ENCODE measurements around the gene FBXO34. TPM values are rescaled to one million over a fixed set of nuclear protein-coding genes. Genes with fewer than 3 reads are reported as not detected.
"Not testable (repeated sequence)": the region's sequence is repeated elsewhere in the genome, so short reads cannot be mapped to it uniquely, and the experiment has no call there.

The FBXO34 gene
- total RNA-seq, 1 donor from 2014 or later = 26.6 TPM

DNA sequence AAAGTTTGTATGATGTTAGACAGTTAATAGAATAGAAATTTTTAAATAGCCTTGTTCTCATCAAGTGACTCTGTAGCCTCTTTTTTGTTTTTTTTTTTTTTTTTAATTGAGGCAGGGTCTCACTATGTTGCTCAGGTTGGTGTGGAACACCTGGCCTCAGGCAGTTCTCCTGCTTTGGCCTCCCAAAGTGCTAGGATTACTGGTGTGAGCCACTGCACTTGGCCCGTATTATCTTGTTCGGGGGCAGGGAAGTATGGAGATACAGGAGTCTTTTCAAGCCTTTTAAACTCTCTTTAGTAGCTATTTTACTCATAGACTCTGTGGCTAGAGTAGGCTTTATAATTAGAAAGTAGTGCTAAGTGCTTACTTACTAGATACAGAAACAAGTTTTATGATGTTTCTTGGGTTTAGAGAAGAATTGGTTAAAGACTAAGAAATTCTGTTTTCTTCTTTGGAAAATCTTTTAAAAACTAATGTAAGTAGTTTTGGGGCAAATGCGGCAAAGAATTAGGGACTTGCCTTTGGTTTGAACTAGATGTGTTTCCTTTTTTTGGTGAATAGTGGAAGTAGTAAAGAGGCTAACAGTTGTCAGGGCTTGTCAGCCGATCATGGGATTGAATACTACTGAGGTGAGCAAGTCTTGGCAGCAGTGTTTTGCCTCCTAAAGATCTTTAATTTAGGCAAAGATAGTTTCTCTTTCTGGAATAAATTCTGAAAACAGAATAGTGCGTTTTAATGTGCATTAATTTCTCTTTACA is 31.3 kb downstream of the FBXO34 start:
- H3K36me3 Mint-ChIP-seq (ENCODE audit: low read depth) = peaks cover 26% of the 10 kb centered on the region
- intact Hi-C loops (cut with micrococcal nuclease) = no loop called here
- no peaks in the 10 kb centered on the region for H3K27me3 Mint-ChIP-seq (ENCODE audit: insufficient read depth)
- no peaks in the 10 kb centered on the region for H3K9me3 Mint-ChIP-seq
- DNase-seq (ENCODE audit: low spot score) = no peak
- peaks cover 63% of the 10 kb centered on the region for H3K4me1 Mint-ChIP-seq (ENCODE audit: low read depth)
- peak overlapping the region; percentile 52 for H3K27ac Mint-ChIP-seq
- H3K4me3 Mint-ChIP-seq = no peak overlapping the region

DNA sequence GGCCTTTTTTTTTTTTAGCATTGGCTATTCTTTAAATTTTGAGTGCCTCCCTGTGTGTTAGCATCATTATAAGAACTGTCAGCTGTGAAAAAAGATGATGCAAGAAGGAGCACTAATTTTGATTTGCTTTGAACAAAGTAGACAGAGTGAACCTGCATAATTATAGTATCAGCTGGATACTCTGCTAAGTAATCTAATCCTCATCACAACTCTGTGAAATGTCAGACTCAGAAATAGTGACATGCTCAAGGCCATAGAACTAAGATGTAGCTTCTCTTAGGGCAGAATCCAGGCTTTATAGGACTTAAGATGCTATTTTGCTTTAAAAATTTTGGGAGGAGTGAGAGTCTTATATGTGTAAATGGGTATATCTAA is 31.9 kb downstream of the FBXO34 start:
- intact Hi-C loops (cut with micrococcal nuclease) = no loop called here

DNA sequence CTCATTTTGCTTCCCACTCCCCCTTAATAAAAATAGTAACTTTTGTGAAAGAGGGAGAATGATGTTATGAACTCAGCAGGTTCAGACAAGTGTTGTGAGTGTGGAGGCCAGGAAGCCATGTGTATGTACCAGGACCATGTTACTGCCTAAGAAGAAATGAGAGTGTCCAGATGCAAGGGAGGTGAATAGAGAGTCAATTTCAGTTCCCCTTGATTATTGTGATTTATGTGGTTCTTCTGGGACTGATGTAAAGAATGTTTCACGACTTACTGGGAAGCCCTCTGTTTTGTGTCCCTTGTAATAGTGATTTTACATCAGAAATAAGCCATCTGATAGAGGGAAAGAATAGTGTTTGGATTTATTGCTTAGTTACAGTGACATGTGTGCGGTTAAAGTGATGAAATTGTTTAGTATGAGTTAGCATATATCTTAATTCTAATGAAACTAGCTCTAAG is 32.5 kb downstream of the FBXO34 start:
- Mint-ChIP-seq H3K27me3 (ENCODE audit: insufficient read depth) (no peaks in the 10 kb centered on the region), H3K4me3 (no peak overlapping the region), H3K36me3 (ENCODE audit: low read depth) (peaks cover 25% of the 10 kb centered on the region), H3K4me1 (ENCODE audit: low read depth) (peaks cover 53% of the 10 kb centered on the region), H3K27ac (peak overlapping the region; percentile 40), H3K9me3 (no peaks in the 10 kb centered on the region)
- no peak for DNase-seq (ENCODE audit: low spot score)
- intact Hi-C loops (cut with micrococcal nuclease) = no loop called here

More for the DNA sequence above, 31.9 kb downstream of the FBXO34 start:
- no peak overlapping the region for H3K27ac Mint-ChIP-seq
- H3K36me3 Mint-ChIP-seq (ENCODE audit: low read depth) = peaks cover 26% of the 10 kb centered on the region
- no peaks in the 10 kb centered on the region for H3K9me3 Mint-ChIP-seq
- no peak overlapping the region for H3K4me3 Mint-ChIP-seq
- H3K27me3 Mint-ChIP-seq (ENCODE audit: insufficient read depth) = no peaks in the 10 kb centered on the region
- no peak for DNase-seq (ENCODE audit: low spot score)
- peaks cover 57% of the 10 kb centered on the region for H3K4me1 Mint-ChIP-seq (ENCODE audit: low read depth)

DNA sequence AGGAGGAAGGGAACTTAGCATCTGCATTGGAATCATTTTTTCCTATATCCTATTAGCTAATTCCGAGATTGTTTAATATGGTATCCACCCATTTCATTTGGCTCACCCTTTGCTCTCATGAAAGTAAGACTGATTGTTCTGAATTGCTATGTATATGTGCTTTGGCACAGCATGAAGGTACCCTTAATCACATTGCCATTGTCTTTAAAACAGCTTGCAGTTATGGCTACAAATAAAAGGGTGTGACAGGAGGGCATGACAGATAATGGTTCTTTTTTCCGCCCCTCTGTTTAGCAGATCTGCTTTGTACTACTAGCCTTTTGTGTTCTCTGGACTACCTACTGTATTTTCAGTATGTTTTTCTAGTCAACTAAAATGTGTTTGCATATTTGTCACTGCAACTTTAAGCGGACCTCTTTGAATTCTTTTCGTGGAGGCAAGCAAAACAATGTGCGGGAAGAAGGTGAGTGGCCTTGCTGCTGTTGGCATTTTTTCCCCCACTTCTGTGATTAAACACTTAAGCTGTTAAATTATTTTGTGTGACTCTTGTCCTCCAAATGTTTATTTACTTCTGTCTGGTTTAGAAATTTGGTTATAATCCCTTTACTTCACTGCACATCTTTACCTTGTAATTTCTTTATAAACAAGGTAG is 35.8 kb downstream of the FBXO34 start:
- no peak overlapping the region for H3K4me3 Mint-ChIP-seq
- intact Hi-C loops (cut with micrococcal nuclease) = loop anchor here (2.0 to 5.0 kb wide), 2 partner anchors 24 to 35 kb away; partner anchors contain the start of gene FBXO34
- no peak overlapping the region for H3K27ac Mint-ChIP-seq
- no peaks in the 10 kb centered on the region for H3K27me3 Mint-ChIP-seq (ENCODE audit: insufficient read depth)
- peaks cover 30% of the 10 kb centered on the region for H3K4me1 Mint-ChIP-seq (ENCODE audit: low read depth)
- peaks cover 15% of the 10 kb centered on the region for H3K9me3 Mint-ChIP-seq
- DNase-seq (ENCODE audit: low spot score) = no peak
- peaks cover 33% of the 10 kb centered on the region for H3K36me3 Mint-ChIP-seq (ENCODE audit: low read depth)

DNA sequence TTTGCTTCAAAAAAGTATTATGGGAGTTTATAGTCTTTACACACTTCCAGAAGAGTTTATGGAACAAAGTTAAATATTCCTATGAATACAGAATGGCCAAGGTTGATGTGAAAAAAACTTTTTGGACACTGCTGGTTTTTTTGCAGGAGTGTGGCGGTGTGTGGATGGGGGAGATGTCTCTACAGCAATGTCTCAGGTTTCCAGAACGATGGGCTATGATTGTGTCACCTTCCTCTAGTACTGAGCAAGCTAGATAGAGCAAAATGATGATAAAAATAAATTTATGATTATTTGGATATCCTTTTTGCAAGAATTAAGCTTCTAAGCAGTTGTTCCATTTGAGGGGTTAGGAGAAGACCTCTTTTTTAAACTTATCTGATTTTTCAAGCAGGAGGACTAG is 37.9 kb downstream of the FBXO34 start:
- H3K4me1 Mint-ChIP-seq (ENCODE audit: low read depth) = peaks cover 17% of the 10 kb centered on the region
- H3K27ac Mint-ChIP-seq = no peak overlapping the region
- no peak overlapping the region for H3K4me3 Mint-ChIP-seq
- peaks cover 30% of the 10 kb centered on the region for H3K9me3 Mint-ChIP-seq
- no peak for DNase-seq (ENCODE audit: low spot score)
- H3K36me3 Mint-ChIP-seq (ENCODE audit: low read depth) = peaks cover 46% of the 10 kb centered on the region
- no peaks in the 10 kb centered on the region for H3K27me3 Mint-ChIP-seq (ENCODE audit: insufficient read depth)
- intact Hi-C loops (cut with micrococcal nuclease) = loop anchor here (5.0 kb wide), 1 partner anchor 37 kb away; the partner anchor contains the start of gene FBXO34

DNA sequence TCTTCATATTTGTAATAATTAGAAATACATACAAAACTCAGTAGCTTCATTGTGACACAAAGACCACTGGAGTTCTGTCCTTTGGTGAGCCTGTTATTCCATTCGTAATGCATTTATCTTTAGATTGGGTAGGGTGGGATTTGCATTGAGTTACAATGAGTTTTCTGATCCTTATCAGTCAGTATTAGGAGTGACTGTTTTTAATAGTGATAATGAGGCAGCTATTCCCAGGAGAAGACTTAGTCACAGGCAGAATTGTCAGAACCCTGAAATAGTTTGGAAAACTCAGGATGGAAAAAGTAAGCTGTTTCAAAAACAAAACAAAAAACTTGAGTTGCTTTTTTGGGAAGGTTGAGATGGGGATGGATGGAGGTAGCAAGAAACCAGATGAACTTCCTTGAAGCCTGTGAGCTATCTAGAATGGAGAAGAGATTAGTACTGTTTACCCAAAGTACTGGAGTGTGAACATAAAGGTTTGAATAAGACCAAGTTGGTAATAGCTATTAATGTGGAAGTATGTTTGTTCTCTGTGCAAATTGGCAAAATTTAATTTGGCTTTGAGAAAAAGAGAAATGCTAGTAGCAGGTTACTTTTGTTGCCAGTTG is 38.6 kb downstream of the FBXO34 start:
- peaks cover 17% of the 10 kb centered on the region for H3K4me1 Mint-ChIP-seq (ENCODE audit: low read depth)
- DNase-seq (ENCODE audit: low spot score) = no peak
- peaks cover 46% of the 10 kb centered on the region for H3K36me3 Mint-ChIP-seq (ENCODE audit: low read depth)
- intact Hi-C loops (cut with micrococcal nuclease) = loop anchor here (5.0 kb wide), 1 partner anchor 38 kb away; the partner anchor contains the start of gene FBXO34
- no peaks in the 10 kb centered on the region for H3K27me3 Mint-ChIP-seq (ENCODE audit: insufficient read depth)
- no peak overlapping the region for H3K4me3 Mint-ChIP-seq
- no peak overlapping the region for H3K27ac Mint-ChIP-seq
- peaks cover 32% of the 10 kb centered on the region for H3K9me3 Mint-ChIP-seq

DNA sequence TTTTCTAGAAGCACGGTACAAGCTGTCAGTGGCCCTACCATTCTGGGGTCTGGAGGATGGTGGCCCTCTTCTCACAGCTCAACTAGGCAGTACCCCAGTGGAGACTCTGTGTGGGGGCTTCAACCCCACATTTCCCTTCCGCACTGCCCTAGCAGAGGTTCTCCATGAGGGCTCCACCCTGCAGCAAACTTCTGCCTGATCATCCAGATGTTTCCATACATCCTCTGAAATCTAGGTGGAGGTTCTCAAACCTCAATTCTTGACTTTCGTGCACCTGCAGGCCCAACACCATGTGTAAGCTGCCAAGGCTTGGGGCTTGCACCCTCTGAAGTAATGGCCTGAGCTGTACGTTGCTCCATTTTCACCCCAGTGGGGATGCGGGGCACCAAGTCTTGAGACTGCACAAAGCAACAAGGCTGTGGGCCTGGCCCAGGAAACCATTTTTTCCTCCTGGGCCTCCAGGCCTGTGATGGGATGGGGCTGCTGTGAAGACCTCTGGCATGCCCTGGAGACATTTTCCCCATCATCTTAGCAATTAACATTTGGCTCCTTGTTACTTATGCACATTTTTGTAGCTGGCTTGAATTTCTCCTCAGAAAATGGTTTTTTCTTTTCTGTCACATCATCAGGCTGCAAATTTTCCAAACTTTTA is 41.3 kb downstream of the FBXO34 start:
- H3K4me1 Mint-ChIP-seq (ENCODE audit: low read depth); DNase-seq (ENCODE audit: low spot score); H3K4me3 Mint-ChIP-seq; H3K27me3 Mint-ChIP-seq (ENCODE audit: insufficient read depth); intact Hi-C loops (cut with micrococcal nuclease); H3K27ac Mint-ChIP-seq: not testable (repeated sequence)
- H3K9me3 Mint-ChIP-seq = peaks cover 37% of the 10 kb centered on the region
- peaks cover 57% of the 10 kb centered on the region for H3K36me3 Mint-ChIP-seq (ENCODE audit: low read depth)

DNA sequence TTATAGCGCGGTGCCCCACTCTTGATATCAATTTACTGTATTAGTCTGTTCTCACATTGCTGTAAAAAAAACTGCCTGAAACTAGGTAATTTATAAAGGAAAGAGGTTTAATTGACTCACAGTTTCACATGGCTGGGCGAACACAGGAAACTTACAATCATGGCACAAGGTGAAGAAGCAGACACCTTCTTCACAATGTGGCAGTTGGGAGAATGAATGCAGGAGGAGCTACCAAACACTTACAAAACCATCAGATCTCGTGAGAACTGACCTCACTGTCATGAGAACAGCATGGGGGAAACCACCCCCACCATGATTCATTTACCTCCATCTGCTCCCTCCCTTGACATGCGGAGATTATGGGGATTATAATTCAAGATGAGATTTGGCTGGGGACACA is 42.3 kb downstream of the FBXO34 start:
- peaks cover 37% of the 10 kb centered on the region for H3K9me3 Mint-ChIP-seq
- H3K4me1 Mint-ChIP-seq (ENCODE audit: low read depth) = peaks cover 7% of the 10 kb centered on the region
- no peak overlapping the region for H3K4me3 Mint-ChIP-seq
- H3K27me3 Mint-ChIP-seq (ENCODE audit: insufficient read depth) = no peaks in the 10 kb centered on the region
- peaks cover 56% of the 10 kb centered on the region for H3K36me3 Mint-ChIP-seq (ENCODE audit: low read depth)
- peak overlapping the region; percentile 61 for H3K27ac Mint-ChIP-seq
- DNase-seq (ENCODE audit: low spot score) = no peak
- intact Hi-C loops (cut with micrococcal nuclease) = no loop called here

DNA sequence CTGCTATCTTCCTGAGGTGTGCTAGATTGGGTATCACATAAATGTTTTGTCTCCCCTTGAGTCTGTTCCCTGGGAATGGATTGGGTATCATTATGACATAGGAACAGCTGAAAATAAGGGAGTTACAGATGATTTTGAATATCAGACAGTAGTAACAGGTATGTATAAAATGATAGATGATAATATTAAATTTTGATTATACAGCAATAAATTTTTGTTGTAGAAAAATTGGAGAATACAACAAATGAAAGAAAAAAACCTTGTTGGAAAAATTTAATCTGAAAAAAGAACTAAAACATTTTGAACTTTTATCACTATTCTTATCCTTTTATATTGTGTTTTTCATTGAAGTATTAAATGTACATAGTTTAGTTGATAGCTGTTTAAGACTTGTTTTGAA is 43.2 kb downstream of the FBXO34 start:
- peaks cover 37% of the 10 kb centered on the region for H3K9me3 Mint-ChIP-seq
- H3K36me3 Mint-ChIP-seq (ENCODE audit: low read depth) = peaks cover 58% of the 10 kb centered on the region
- no peak overlapping the region for H3K27ac Mint-ChIP-seq
- H3K4me3 Mint-ChIP-seq = no peak overlapping the region
- no peak for DNase-seq (ENCODE audit: low spot score)
- no peaks in the 10 kb centered on the region for H3K27me3 Mint-ChIP-seq (ENCODE audit: insufficient read depth)
- peaks cover 7% of the 10 kb centered on the region for H3K4me1 Mint-ChIP-seq (ENCODE audit: low read depth)
- intact Hi-C loops (cut with micrococcal nuclease) = no loop called here

DNA sequence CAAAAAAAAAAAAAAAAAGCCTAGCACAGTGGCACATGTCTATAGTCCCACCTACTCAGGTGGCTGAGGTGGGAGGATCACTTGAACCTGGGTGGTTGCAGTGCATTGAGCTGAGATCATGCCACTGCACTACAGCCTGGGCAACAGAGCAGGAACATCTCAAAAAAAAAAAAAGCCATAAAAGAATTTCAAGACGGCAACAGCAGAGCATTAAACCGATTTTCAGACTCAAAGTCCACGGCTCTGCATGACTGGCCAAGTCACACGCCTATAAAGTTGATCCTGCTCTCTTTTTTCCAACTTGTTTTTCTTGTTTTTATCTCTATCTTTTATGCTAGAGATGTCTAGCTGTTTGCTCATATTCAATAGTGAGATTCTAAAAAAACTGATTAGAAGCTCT is 45.3 kb downstream of the FBXO34 start:
- H3K36me3 Mint-ChIP-seq (ENCODE audit: low read depth) = peaks cover 49% of the 10 kb centered on the region
- peaks cover 7% of the 10 kb centered on the region for H3K4me1 Mint-ChIP-seq (ENCODE audit: low read depth)
- H3K27ac Mint-ChIP-seq = no peak overlapping the region
- no peak overlapping the region for H3K4me3 Mint-ChIP-seq
- H3K9me3 Mint-ChIP-seq = peaks cover 22% of the 10 kb centered on the region
- intact Hi-C loops (cut with micrococcal nuclease) = no loop called here
- no peaks in the 10 kb centered on the region for H3K27me3 Mint-ChIP-seq (ENCODE audit: insufficient read depth)
- DNase-seq (ENCODE audit: low spot score) = no peak

DNA sequence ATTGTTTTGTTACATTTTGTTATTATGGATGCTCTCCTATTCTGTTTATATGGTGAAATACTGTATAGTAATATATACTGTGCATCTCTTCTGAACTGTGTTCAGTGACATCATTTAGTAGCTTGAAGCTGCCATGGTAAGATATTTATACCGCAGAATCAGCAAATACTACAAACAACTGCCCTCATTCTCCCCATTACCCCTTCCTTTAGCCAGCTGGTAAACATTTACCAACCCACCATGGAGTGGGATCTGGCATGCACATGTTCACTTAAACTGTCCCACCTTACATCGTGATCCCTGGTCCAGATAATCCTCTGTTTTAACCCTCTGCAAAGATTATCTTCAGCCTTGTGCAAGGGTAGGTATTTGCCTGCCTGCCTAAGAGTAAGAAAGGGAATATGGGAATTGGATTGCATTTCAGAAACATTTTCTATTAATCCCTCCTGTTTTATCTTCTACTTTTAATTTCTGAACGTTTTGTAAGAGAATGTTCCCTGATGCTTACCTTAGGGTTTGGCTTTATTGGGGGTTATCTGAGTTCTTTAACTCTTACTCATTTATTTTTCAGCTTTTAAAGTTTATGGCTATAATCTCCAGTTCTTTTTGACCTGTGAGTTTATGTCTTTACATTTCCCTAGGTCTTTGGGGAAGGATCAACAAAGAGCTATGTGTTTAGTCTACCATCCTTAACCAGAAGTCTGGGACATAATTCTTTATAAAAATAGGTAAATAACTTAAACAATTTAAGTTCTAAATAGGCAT is 46.5 kb downstream of the FBXO34 start:
- intact Hi-C loops (cut with micrococcal nuclease) = no loop called here
- peaks cover 7% of the 10 kb centered on the region for H3K4me1 Mint-ChIP-seq (ENCODE audit: low read depth)
- no peaks in the 10 kb centered on the region for H3K27me3 Mint-ChIP-seq (ENCODE audit: insufficient read depth)
- no peak for DNase-seq (ENCODE audit: low spot score)
- peaks cover 18% of the 10 kb centered on the region for H3K9me3 Mint-ChIP-seq
- H3K36me3 Mint-ChIP-seq (ENCODE audit: low read depth) = peaks cover 43% of the 10 kb centered on the region
- no peak overlapping the region for H3K4me3 Mint-ChIP-seq
- no peak overlapping the region for H3K27ac Mint-ChIP-seq

DNA sequence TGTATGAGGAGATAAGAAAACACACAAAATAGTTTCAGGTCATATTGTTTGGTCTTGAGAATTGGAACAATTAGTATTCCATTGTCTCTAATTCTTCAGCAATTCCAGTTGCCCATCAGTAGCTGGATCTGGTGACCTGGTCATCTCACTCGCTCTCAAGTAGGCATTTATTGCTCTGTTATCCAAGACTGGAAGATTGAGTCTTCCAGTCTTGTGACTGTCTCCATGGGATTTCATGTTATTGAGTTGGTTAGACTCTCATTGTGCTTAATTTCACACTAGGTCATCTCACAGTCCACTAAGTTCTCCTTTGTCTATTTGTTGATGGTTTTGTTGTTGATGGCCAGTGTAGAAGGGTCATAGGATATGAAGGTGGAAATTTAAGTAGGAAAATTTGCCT is 47.5 kb downstream of the FBXO34 start:
- intact Hi-C loops (cut with micrococcal nuclease) = no loop called here
- DNase-seq (ENCODE audit: low spot score) = no peak
- Mint-ChIP-seq H3K4me3 (no peak overlapping the region), H3K4me1 (ENCODE audit: low read depth) (no peaks in the 10 kb centered on the region), H3K27me3 (ENCODE audit: insufficient read depth) (no peaks in the 10 kb centered on the region), H3K36me3 (ENCODE audit: low read depth) (peaks cover 34% of the 10 kb centered on the region), H3K9me3 (peaks cover 8% of the 10 kb centered on the region), H3K27ac (no peak overlapping the region)
